Mucosa of descending colon (tissue), 3 donors: Measurements from ENCODE around the gene TSPAN18. TPM values are rescaled to one million over a fixed set of nuclear protein-coding genes. Genes with fewer than 3 reads are reported as not detected.

Experiments
- ATAC-seq: fragments of 200-7000 bp; cut with Tn5 transposase; one replicate; pipeline ENCODE4 v1.9.1; 2020; ENCODE audit warnings: mild to moderate bottlenecking, moderate library complexity
- DNase-seq, 3 donors: peaks; one replicate each; pipeline ENCODE4 v3.0.0-alpha.2; 2020
- H3K36me3 ChIP-seq: fragments of 200-600 bp; one replicate; pipeline ENCODE4 v1.8.0; 2021; ENCODE audit warnings: low read depth, mild to moderate bottlenecking
- H3K4me1 ChIP-seq: fragments of 200-600 bp; one replicate; pipeline ENCODE4 v1.8.0; 2021; ENCODE audit warnings: low read depth, mild to moderate bottlenecking
- H3K4me3 ChIP-seq: fragments of 200-600 bp; one replicate; pipeline ENCODE4 v1.8.0; 2021; ENCODE audit warnings: mild to moderate bottlenecking
- H3K9me3 ChIP-seq: fragments of 200-600 bp; one replicate; pipeline ENCODE4 v1.8.0; 2021; ENCODE audit warnings: mild to moderate bottlenecking
- intact Hi-C, 2 donors: fragments of 100-400 bp; cut with DNase I in 1 of 2; cut with micrococcal nuclease in 1 of 2; formaldehyde crosslinking; loops; one replicate each; pipeline versions ENCODE4 v1.11.0 to v1.11.1; 2022; cut with DNase I, micrococcal nuclease
- total RNA-seq, 3 donors: library from RNA; stranded (reverse); fragmentation: NEBNext Ultra II Directional in 2 of 3; extraction: Animal tissue kit (Norgen Biotek cat#: 25700) in 2 of 3; gene quantifications; one replicate each; pipeline versions ENCODE4 v1.2.1 to v1.2.4, GENCODE V29; 2021 to 2023
- TF ChIP-seq, protein P1 (sequence below): fragments of 200-600 bp; IDR thresholded peaks from one replicate; pipeline ENCODE4 v1.8.0; 2022; ENCODE audit warnings: antibody characterized with exemption, mild to moderate bottlenecking
- donor health status: DM: no; HTN: no; CAD: no; lungs with moderate emphysema.
- donor health status: DM: no; HTN: no; CAD: no.
- donor health status: DM: no; HTN: yes; CAD: no.

The TSPAN18 gene
- total RNA-seq, 3 donors from 2014 or later: 3.6 to 63.2 (median 8.5) TPM

DNA sequence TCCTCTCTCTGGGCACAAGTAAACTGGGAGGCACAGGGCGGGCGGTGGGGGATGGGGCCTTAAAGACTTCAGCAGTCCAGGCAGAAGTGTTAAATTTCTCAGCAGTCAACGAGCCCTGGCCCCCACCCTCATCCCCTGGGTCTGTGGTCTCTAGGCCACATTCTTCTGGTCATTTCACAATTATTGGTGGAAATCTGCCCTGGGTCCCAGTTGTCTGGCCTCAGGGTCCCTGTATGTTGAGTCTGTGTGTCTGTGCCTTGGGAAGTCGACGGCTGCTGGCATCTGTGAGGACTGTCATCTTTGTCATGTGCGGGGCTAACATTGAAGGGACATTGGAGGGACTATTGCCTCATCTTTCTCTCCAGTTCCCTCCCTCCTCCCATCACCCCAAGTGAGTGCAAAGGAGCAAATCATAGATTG is 1.7 kb downstream of the TSPAN18 start:
- TF ChIP-seq, protein P1, sequence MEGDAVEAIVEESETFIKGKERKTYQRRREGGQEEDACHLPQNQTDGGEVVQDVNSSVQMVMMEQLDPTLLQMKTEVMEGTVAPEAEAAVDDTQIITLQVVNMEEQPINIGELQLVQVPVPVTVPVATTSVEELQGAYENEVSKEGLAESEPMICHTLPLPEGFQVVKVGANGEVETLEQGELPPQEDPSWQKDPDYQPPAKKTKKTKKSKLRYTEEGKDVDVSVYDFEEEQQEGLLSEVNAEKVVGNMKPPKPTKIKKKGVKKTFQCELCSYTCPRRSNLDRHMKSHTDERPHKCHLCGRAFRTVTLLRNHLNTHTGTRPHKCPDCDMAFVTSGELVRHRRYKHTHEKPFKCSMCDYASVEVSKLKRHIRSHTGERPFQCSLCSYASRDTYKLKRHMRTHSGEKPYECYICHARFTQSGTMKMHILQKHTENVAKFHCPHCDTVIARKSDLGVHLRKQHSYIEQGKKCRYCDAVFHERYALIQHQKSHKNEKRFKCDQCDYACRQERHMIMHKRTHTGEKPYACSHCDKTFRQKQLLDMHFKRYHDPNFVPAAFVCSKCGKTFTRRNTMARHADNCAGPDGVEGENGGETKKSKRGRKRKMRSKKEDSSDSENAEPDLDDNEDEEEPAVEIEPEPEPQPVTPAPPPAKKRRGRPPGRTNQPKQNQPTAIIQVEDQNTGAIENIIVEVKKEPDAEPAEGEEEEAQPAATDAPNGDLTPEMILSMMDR: no peak
- no peak for DNase-seq
- intact Hi-C loops: loop anchor here (5.0 to 10.0 kb wide), 4 partner anchors 104 to 186 kb away; no protein-coding TSS in a partner anchor
- Histone ChIP-seq H3K9me3 (no peaks in the 10 kb centered on the region), H3K4me1 (peaks cover 8% of the 10 kb centered on the region), H3K36me3 (no peaks in the 10 kb centered on the region), H3K4me3 (no peak overlapping the region)
- no peak for ATAC-seq

DNA sequence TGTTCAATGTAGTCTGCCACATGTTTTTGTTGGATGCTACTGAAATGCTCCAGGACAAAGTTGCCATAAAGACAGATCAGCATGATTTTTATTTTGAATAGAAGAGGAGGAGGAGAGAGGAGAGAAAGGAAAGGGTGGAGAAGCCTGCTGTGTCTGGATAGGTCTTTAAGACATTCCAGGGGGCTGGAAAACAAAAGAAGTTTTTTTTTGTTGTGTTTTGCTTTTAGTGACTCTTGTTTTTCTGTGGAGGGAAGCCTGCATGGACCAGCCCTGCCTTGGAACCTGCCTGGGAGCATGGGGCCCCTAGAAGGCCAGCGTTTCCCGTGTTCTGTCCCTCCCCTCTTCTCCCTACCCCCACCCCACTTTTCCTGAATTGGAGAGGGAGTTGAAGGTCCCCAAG is 2.3 kb downstream of the TSPAN18 start:
- no peak overlapping the region for H3K4me3 ChIP-seq
- intact Hi-C loops: loop anchor here (5.0 to 10.0 kb wide), 4 partner anchors 104 to 186 kb away; no protein-coding TSS in a partner anchor
- peaks cover 8% of the 10 kb centered on the region for H3K4me1 ChIP-seq
- ATAC-seq (no peak), DNase-seq (no peak)
- TF ChIP-seq, protein P1: no peak
- no peaks in the 10 kb centered on the region for H3K9me3 ChIP-seq
- H3K36me3 ChIP-seq: no peaks in the 10 kb centered on the region

DNA sequence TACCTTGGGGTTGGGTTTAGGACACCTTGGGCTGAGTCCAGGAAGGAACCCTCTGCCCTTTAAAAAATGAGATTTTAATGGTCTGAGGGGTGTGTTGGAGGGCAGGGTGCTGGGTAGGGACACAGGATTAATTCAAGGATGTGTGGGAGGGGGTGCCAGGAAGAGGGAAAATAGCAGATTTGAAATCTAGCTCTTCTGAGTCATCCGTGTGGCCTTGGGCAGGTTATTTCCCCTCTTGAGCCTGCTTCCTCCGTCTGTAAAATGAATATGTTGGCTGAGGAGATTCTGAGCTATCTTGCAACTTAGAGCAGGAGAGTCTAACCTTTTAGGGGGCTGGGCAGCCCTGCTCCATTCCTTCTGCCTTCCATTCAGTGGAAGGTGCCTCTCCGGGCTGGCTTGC is 3.0 kb downstream of the TSPAN18 start:
- H3K36me3 ChIP-seq: no peaks in the 10 kb centered on the region
- H3K4me3 ChIP-seq: no peak overlapping the region
- no peak for DNase-seq
- TF ChIP-seq, protein P1: no peak
- ATAC-seq: no peak
- no peaks in the 10 kb centered on the region for H3K9me3 ChIP-seq
- H3K4me1 ChIP-seq: peaks cover 8% of the 10 kb centered on the region
- intact Hi-C loops: loop anchor here (5.0 to 10.0 kb wide), 4 partner anchors 105 to 185 kb away; no protein-coding TSS in a partner anchor

DNA sequence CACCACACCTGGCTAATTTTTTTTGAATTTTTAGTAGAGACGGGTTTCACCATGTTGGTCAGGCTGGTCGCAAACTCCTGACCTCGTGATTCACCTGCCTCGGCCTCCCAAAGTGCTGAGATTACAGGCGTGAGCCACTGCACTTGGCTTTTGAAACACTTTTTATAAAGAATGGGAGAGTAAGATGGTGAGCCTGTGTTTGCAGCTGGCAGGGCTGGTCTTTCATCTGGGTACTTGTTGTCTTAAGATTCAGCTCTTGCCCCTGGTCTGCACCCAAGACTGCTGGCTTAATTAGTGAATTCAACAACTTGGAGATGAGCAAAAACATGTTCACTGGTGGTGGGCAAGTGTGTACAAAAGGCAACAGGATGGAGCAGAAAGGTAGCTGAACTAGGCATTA is 4.0 kb downstream of the TSPAN18 start:
- Histone ChIP-seq H3K9me3 (no peaks in the 10 kb centered on the region), H3K4me3 (no peak overlapping the region), H3K36me3 (no peaks in the 10 kb centered on the region), H3K4me1 (peaks cover 8% of the 10 kb centered on the region)
- TF ChIP-seq, protein P1: no peak
- DNase-seq: no peak
- ATAC-seq: no peak
- intact Hi-C loops: no loop called here

DNA sequence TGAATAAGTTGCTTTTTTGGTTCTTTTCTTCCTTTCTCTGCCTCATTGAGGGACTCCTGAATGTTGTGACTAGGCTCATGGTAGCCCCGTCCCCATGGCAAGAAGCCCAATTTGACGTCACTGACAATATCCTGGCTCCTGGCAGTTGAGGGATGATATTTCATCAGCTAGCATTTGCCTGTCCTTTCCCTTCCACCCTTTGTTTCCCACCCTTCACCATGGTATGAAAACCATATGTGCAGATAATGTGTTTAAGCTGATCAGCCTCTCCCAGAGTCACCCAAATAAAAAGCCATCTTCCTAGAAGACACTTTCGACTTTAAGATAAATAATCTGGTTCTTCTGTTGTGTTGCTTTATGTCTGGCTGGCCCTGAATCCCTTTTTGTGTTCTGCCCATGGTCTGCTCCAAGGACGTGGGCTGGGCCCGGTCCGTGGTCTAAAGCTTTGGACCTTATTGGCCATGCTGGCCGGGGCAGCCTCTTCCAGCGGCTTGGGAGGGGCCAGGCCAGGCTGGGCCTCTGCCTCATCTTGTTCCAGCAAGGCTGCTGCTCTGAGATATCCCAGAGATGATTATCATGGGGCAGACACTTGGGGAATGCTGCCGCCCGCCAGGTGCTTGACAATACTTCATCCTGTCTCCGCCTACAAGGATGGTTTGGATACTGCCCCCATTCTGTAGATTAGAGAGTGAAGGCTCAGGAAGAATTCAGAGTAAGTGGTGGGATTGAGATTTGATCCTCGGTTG is 5.1 kb downstream of the TSPAN18 start:
- no peak overlapping the region for H3K4me3 ChIP-seq
- no peaks in the 10 kb centered on the region for H3K9me3 ChIP-seq
- TF ChIP-seq, protein P1: no peak
- H3K4me1 ChIP-seq: peaks cover 5% of the 10 kb centered on the region
- intact Hi-C loops: no loop called here
- no peaks in the 10 kb centered on the region for H3K36me3 ChIP-seq
- DNase-seq: no peak
- no peak for ATAC-seq
